Measurements from ENCODE around the gene AEBP1. TPM values are rescaled to one million over a fixed set of nuclear protein-coding genes. Genes with fewer than 3 reads are reported as not detected.

The AEBP1 gene
- total and polyA plus RNA-seq, 8 donors: 14.6 to 179 (median 41.2) TPM

DNA sequence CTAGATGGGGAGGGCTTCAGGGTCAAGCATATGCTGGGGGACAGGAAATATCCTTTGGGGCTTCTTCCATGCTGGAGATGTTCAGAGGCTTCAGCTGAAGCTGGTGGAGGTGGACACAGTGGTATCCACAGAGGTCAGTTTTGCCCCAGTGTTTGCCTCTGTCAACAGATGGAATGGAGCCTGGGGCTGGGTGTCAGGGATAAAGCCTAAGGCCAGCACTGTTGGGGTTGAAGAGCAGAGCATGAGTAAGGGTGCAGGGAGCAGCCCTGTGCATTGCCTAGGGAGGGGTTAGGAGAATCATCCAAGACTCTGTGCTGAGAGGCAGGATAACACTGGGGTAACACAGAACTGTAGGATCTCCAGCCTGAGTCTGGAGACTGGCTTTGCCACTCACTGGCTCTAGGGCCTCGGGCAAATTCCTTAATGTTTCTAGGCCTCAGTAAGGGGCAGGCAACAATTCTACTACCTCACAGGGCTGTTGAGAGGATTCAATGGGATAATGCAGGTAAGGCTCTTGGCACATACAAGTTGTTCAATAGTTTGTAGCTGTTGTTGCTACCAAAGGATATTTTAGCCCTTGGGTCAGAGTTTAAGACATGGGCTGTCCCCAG, 58.7 kb downstream of the AEBP1 start:
- H3K36me3 ChIP-seq: no peaks in the 10 kb centered on the region
- no peaks in the 10 kb centered on the region for H3K27me3 ChIP-seq
- TF ChIP-seq EP300 (IDR thresholded peaks at IDR 0.05): no peak
- no peak for TF ChIP-seq POLR2AphosphoS5 (IDR thresholded peaks at IDR 0.05)
- TF ChIP-seq POLR2A (IDR thresholded peaks at IDR 0.05): no peak
- TF ChIP-seq, protein P1, sequence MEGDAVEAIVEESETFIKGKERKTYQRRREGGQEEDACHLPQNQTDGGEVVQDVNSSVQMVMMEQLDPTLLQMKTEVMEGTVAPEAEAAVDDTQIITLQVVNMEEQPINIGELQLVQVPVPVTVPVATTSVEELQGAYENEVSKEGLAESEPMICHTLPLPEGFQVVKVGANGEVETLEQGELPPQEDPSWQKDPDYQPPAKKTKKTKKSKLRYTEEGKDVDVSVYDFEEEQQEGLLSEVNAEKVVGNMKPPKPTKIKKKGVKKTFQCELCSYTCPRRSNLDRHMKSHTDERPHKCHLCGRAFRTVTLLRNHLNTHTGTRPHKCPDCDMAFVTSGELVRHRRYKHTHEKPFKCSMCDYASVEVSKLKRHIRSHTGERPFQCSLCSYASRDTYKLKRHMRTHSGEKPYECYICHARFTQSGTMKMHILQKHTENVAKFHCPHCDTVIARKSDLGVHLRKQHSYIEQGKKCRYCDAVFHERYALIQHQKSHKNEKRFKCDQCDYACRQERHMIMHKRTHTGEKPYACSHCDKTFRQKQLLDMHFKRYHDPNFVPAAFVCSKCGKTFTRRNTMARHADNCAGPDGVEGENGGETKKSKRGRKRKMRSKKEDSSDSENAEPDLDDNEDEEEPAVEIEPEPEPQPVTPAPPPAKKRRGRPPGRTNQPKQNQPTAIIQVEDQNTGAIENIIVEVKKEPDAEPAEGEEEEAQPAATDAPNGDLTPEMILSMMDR (IDR thresholded peaks at IDR 0.05): no peak
- WGBS, 5 donors: 70 to 84% (median 80%) methylated on average over 1 of the region's 1 CpG
- H3K4me1 ChIP-seq: no peaks in the 10 kb centered on the region
- intact Hi-C loops (cut with DNase I; ENCODE audit: low total_unique reads): no loop called here
- H3K4me3 ChIP-seq: no peak overlapping the region
- H3K27ac ChIP-seq: no peak overlapping the region
- no peak for DNase-seq
- H3K9me3 ChIP-seq: no peaks in the 10 kb centered on the region

DNA sequence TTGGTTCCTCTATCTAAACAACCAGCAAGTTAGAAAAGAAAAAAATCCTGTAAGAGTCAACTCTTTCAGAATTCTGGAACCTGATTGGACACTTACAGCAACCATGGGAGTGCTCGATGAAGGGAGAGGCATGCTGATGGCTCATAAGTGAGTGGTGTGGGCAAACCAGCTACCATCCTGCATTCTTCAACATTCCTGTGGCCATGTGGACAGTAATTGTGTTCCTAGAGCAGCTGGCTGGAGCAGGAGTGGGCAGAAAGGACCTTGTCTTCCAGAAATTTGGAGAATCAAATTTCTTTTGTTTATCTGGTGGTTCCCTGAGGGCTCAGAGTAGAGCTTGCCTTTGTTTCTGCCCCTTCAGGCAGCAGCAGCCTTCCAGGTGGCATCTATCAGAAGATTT, 59.4 kb downstream of the AEBP1 start:
- intact Hi-C loops (cut with DNase I; ENCODE audit: low total_unique reads): no loop called here
- Histone ChIP-seq H3K9me3 (no peaks in the 10 kb centered on the region), H3K4me1 (no peaks in the 10 kb centered on the region), H3K4me3 (no peak overlapping the region), H3K27ac (no peak overlapping the region), H3K27me3 (no peaks in the 10 kb centered on the region), H3K36me3 (no peaks in the 10 kb centered on the region)
- no peak for DNase-seq
- TF ChIP-seq EP300 (IDR thresholded peaks at IDR 0.05): no peak
- TF ChIP-seq, protein P1 (IDR thresholded peaks at IDR 0.05): no peak
- TF ChIP-seq POLR2A (IDR thresholded peaks at IDR 0.05): no peak
- TF ChIP-seq POLR2AphosphoS5 (IDR thresholded peaks at IDR 0.05): no peak
- 36 to 61% (median 59%) methylated on average over 1 of the region's 1 CpG for WGBS, 5 donors

Small RNA genes within 50 kb of the gene (small RNA-seq; reads per million reads assigned to genes)
- 0 reads per million in 4 donors for gene RNA5SP230

Other genes with a start within 250 kb of the AEBP1 start
- gene MRPS24, start 234.8 kb upstream of the AEBP1 start, total RNA-seq: 100 to 1,000 TPM in 2 of 5 donors, 10 to 100 TPM in 2, not detected in 1; 17.1 to 200 (median 126) TPM
- gene MRPS24, start 234.8 kb upstream of the AEBP1 start, polyA plus RNA-seq: 100 to 1,000 TPM; 159 to 191 (median 167) TPM
- 10 to 100 TPM; 20.1 to 47.3 (median 29.2) TPM for gene URGCP, start 197.7 kb upstream of the AEBP1 start, total RNA-seq
- gene URGCP, start 197.7 kb upstream of the AEBP1 start, polyA plus RNA-seq: 10 to 100 TPM; 10.8 to 14.9 (median 11.6) TPM
- gene UBE2D4, start 177.9 kb upstream of the AEBP1 start, total RNA-seq: 10 to 100 TPM in 1 of 5 donors, 1 to 10 TPM in 2, under 1 TPM in 1, not detected in 1; 0.58 to 51.8 (median 6.0) TPM
- 10 to 100 TPM; 10.9 to 12.5 (median 12.1) TPM for gene UBE2D4, start 177.9 kb upstream of the AEBP1 start, polyA plus RNA-seq
- gene SPDYE1, start 106.4 kb upstream of the AEBP1 start, total RNA-seq: not detected
- not detected for gene SPDYE1, start 106.4 kb upstream of the AEBP1 start, polyA plus RNA-seq
- 100 to 1,000 TPM in 2 of 5 donors, 10 to 100 TPM in 3; 27.4 to 154 (median 77.8) TPM for gene DBNL, start 59.6 kb upstream of the AEBP1 start, total RNA-seq
- 10 to 100 TPM; 75.9 to 98.7 (median 78.1) TPM for gene DBNL, start 59.6 kb upstream of the AEBP1 start, polyA plus RNA-seq
- under 1 TPM in 1 of 5 donors, not detected in 4; 0.92 TPM for gene PGAM2, start 38.8 kb upstream of the AEBP1 start, total RNA-seq
- 1 to 10 TPM; 3.1 to 5.8 (median 4.2) TPM for gene PGAM2, start 38.8 kb upstream of the AEBP1 start, polyA plus RNA-seq
- 10 to 100 TPM in 4 of 5 donors, 1 to 10 TPM in 1; 4.7 to 94.2 (median 17.8) TPM for gene POLM, start 21.8 kb upstream of the AEBP1 start, total RNA-seq
- 10 to 100 TPM; 10.2 to 18.6 (median 10.6) TPM for gene POLM, start 21.8 kb upstream of the AEBP1 start, polyA plus RNA-seq
- 10 to 100 TPM; 19.8 to 91.2 (median 34.3) TPM for gene POLD2, start 19.2 kb downstream of the AEBP1 start, total RNA-seq
- gene POLD2, start 19.2 kb downstream of the AEBP1 start, polyA plus RNA-seq: 10 to 100 TPM; 77.2 to 85.4 (median 79.6) TPM
- not detected for gene MYL7, start 37.0 kb downstream of the AEBP1 start, total RNA-seq
- gene MYL7, start 37.0 kb downstream of the AEBP1 start, polyA plus RNA-seq: 1 to 10 TPM in 1 of 3 donors, not detected in 2; 2.2 TPM
- under 1 TPM in 1 of 5 donors, not detected in 4; 0.55 TPM for gene GCK, start 85.1 kb downstream of the AEBP1 start, total RNA-seq
- 1 to 10 TPM in 2 of 3 donors, under 1 TPM in 1; 0.80 to 1.9 (median 1.4) TPM for gene GCK, start 85.1 kb downstream of the AEBP1 start, polyA plus RNA-seq
- gene YKT6, start 96.6 kb downstream of the AEBP1 start, total RNA-seq: 10 to 100 TPM; 35.7 to 86.9 (median 52.0) TPM
- gene YKT6, start 96.6 kb downstream of the AEBP1 start, polyA plus RNA-seq: 10 to 100 TPM; 35.3 to 58.7 (median 52.4) TPM
- 1 to 10 TPM in 2 of 5 donors, under 1 TPM in 1, not detected in 2; 0.92 to 7.6 (median 4.6) TPM for gene CAMK2B, start 221.2 kb downstream of the AEBP1 start, total RNA-seq
- gene CAMK2B, start 221.2 kb downstream of the AEBP1 start, polyA plus RNA-seq: 10 to 100 TPM in 1 of 3 donors, 1 to 10 TPM in 2; 2.9 to 28.4 (median 6.2) TPM